HG03135 (cell line): ENCODE measurements around the gene PLEKHF1.

Experiments used
- ATAC-seq: cut with Tn5 transposase; IDR thresholded peaks from one replicate; pipeline ENCODE4 v1.9.1; 2021; ENCODE audit warnings: mild to moderate bottlenecking, moderate library complexity; ENCODE audit not compliant: unreplicated experiment

PLEKHF1 gene

GRCh38 chr19:29677001-29677817 lies 11.9 kb downstream of the PLEKHF1 start:
- ATAC-seq, result no peak

GRCh38 chr19:29678484-29679106 lies 13.3 kb downstream of the PLEKHF1 start:
- ATAC-seq, result no peak

GRCh38 chr19:29679598-29680210 lies 14.4 kb downstream of the PLEKHF1 start:
- ATAC-seq, result no peak

GRCh38 chr19:29680447-29680846 lies 15.2 kb downstream of the PLEKHF1 start:
- no peak for ATAC-seq

DNA sequence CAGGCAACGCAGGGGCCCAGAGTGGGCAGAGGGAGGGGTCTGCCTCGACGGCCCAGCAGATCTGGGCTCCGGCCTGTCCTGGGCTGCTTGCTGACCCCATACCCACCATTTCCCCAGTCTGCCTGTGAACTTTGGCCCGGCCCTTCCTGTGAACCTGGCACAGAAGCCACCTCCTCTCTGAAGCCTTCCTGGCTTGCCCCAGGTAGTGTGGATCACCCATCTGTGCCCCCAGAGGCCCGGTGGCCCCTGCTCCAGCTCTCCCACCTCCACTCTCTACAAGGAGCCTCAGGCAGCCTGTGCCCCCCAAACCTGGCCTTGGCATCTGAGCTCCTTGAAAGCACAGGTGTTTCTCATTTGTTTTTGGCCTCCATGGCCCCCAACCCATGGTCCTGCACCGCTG lies 15.7 kb downstream of the PLEKHF1 start:
- ATAC-seq, result no peak

DNA sequence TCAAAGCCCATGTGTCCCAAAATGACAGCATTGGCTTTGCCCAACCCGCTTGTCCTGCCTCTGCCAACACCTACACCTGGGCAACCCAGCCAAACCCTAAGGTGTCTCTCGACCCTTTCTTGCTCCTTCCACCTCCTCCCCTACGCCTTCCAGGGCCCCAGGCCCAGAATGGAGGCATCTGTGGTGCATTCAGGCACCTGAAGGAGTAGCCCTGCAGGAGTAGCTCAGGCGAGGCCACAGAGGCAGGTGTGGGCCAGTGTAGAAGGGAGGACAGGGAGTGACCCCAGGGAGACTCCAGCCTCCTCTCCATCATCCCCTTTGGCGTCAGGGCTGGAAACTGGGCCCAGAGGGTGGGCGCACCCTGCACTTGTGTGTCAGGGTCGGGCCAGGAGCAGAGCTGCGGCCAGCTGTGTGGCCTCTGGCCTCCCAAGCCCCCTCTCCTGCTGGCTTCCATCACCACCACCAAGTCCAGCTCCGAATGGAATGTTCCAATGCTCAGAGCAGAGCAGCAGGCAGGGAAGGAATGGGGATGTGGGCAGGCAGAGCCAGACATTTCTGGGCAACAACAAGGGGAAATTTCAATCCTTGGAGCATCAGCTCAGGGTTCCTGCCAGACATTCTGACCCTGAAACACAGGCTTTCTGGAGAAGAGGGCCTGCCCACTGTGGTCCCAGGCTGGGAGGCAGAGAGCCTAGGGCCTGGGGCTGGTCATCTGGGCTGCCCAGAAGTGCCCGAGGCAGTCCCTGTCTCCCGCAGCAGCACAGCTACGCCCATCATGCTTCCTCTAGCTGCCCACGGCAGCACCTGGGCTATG lies 16.4 kb downstream of the PLEKHF1 start:
- no peak for ATAC-seq

DNA sequence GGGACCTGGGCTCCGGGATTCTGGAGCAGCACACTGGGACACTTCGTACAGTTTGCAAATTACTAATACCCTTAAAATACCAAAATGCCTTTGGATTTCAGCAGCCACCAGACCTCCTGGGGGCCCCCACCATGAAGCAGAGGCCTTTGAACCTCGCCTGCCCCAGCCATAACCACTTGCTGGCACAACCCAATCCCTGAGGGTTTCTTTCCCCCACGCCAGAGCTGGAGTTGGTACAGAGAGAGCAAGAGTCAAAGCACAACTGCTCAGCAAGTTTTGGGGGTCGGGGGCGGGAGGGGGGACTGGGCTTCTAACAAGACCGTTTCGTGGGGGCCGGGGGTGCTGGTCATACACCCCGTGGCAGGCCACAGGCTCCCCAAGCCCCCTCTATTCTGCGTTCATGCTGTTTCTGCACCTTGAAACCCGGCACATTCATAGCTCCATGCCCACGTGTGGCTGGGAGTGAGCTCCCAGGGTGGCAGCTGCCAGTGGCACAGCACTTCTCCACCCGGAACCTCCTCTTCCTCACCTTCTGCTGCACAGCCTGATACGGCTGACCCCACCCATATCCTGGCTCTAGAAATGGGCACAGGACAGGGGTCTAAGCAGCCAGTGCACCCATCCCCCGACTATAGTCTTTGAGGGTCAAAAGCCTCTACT lies 17.1 kb downstream of the PLEKHF1 start:
- no peak for ATAC-seq

GRCh38 chr19:29683009-29683408 lies 17.7 kb downstream of the PLEKHF1 start:
- no peak for ATAC-seq

DNA sequence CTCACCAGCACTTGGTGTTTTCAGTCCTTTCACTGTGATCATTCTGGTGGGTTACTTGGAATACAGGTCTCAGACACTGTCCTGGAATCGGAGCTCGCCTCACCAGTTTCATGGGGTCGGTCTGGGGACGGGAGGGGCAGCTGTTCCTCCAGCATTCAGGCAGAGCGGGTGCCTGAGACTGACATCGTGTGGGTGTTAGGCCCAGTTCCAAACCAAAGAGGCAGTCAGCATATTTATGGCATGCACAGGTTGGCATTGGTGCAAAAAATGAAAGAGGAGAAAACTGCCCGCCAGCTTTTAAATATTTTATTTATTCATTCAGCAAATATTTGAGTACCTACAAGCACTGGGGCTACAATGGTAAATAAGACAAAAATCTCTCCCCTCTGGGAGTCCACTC lies 20.1 kb downstream of the PLEKHF1 start:
- no peak for ATAC-seq

GRCh38 chr19:29686285-29686805 lies 21.1 kb downstream of the PLEKHF1 start:
- ATAC-seq, result no peak

DNA sequence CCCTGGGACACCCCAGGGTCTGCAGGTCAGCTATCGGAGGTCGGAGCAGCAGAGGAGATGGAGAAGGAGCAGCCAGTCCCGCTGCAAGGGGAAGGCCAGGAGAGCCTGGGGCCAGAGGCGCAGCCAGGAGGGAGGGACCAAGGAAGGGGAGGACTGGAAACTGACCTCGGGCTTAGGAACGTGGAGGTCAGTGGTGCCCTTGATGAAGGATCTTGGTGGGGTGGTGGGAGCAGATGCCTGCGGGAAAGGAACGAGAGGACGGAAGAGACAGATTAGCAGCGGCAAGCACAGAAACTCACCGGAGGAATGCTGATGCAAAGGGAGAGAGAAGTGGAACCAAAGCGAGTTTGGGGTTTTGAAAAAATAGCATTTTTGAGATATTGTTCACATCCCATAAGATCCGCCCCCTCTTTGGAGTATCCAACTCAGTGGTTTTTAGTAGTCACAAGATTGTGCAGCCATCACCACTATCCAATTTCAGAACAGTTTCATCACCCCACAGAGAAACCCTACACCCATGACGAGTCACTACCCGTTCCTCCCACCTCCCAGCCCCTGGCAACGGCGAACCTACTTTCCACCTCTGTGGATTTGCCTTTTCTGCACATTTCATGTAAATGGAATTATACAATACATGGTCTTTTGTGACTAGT lies 22.1 kb downstream of the PLEKHF1 start:
- no peak for ATAC-seq

DNA sequence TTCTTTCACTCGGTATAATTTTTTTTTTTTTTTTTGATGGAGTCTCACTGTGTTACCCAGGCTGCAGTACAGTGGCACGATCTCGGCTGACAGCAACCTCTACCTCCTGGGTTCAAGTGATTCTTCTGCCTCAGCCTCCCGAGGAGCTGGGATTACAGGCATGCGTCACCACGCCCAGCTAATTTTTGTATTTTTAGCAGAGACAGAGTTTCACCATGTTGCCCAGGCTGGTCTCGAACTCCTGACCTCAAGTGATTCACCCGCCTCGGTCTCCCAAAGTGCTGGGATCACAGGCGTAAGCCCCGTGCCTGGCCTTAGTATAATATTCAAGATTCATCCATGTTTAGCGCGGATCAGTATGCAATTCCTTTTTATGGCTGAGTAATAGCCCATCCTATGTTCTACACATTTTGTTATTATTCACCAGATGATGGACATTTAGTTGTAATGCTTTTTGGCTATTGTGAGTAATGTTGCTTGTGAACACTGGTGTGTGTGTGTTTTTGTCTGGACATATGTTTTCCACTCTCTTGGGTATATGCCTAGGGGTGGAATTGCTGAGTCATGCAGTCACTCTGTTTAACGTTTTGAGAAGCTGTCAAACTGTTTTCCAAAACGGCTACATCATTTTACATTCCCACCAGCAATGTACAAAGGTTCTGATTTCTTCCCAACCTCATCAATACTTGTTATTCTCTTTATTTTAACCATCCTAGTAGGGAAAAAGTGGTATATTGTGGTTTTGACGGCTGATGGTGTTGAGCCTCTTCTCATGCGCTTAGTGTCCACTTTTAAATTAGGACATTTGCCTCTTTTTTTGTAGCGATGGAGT lies 22.9 kb downstream of the PLEKHF1 start:
- ATAC-seq, result no peak

DNA sequence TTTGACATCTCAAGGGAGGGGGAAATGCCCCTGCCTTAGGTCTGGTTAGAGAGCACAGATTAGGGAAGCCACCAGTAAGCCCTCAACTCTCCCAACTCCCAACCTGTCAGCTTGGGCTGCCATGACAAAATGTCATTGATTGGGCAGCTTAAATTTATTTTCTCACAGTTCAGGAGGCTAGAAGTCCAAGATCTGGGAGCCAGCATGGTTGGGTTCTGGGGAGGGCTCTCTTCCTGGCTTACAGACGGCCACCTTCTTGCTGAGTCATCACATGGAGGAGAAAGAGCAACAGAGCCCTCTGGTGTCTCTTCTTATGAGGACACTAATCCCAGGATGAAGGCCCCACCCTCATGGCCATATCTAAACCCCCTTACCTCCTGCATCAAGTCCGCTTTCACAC lies 25.6 kb downstream of the PLEKHF1 start:
- no peak for ATAC-seq

DNA sequence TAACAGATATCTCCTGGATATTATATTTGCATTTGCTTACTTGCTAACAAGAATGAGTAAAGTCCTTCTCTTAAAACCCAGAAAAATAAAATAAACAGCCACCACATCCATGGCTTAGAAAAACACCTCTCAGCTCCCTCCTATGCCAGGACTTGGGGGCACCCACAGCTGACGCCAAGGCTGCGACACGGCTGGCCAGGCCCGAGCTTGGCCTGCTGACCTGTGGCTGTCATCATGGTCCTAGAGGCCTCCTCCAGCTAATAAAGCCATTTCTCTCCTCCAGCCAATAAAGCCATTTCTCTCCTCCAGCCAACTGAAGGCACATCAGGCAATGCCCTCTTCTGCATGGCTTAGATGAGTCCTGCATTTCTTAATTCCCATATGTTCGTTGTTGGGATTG lies 28.9 kb downstream of the PLEKHF1 start:
- ATAC-seq, result no peak

GRCh38 chr19:29694669-29695627 lies 29.7 kb downstream of the PLEKHF1 start:
- ATAC-seq, result peak; percentile 88

DNA sequence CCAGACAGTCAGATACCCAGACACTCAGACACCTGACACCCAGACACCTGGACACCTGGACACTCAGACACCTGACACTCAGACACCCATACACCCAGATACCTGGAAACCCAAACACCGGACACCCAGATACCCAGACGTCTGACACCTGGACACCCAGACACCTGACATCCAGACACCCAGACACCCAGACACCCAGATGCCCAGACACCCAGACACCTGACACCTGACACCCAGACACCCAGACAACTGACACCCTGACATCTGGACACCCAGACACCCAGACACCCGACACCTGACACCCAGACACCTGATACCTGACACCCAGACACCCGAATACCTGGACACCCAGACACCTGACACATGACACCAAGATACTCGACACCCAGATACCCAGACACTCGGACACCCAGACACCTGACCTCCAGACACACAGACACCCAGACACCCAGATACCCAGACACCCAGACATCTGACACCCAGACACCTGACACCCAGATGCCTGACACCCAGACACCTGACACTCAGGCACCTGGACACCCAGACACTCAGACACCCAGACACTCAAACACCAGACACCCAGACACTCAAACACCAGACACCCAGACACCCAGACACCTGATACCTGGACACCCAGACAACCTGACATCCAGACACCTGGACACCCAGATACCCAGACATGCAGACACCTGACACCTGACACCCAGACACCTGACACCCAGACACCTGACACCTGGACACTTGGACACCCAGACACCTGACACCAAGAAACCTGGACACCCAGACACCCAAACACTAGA lies 30.7 kb downstream of the PLEKHF1 start:
- ATAC-seq, result no peak

GRCh38 chr19:29696565-29696846 lies 31.2 kb downstream of the PLEKHF1 start:
- ATAC-seq, result no peak
